ENCODE results near the gene IGSF3. TPM values are rescaled to one million over a fixed set of nuclear protein-coding genes. Genes with fewer than 3 reads are reported as not detected.

Gene IGSF3
- total RNA-seq, 1 donor from 2014 or later: 15.8 TPM

GRCh38 chr1:116572771-116573430, 94.6 kb downstream of the IGSF3 start:
- no peak overlapping the region for H3K4me3 ChIP-seq

GRCh38 chr1:116572099-116572498, 95.4 kb downstream of the IGSF3 start:
- no peaks in the 10 kb centered on the region for H3K9me3 ChIP-seq
- H3K27me3 ChIP-seq (ENCODE audit: low read depth): no peaks in the 10 kb centered on the region
- no peak overlapping the region for H3K4me3 ChIP-seq
- no peak overlapping the region for H3K27ac ChIP-seq
- DNase-seq: no peak
- H3K36me3 ChIP-seq: peaks cover 3% of the 10 kb centered on the region
- peaks cover 48% of the 10 kb centered on the region for H3K4me1 ChIP-seq
- no peak for ATAC-seq
- no peak for TF ChIP-seq CTCF (IDR thresholded peaks at IDR 0.05)
- intact Hi-C loops (cut with DNase I): no loop called here

More at GRCh38 chr1:116572771-116573430, 94.6 kb downstream of the IGSF3 start:
- Histone ChIP-seq H3K27ac (no peak overlapping the region), H3K4me1 (peaks cover 41% of the 10 kb centered on the region), H3K9me3 (no peaks in the 10 kb centered on the region), H3K27me3 (ENCODE audit: low read depth) (no peaks in the 10 kb centered on the region), H3K36me3 (peaks cover 4% of the 10 kb centered on the region)
- intact Hi-C loops (cut with DNase I): no loop called here
- TF ChIP-seq CTCF (IDR thresholded peaks at IDR 0.05): no peak
- DNase-seq (no peak), ATAC-seq (no peak)

GRCh38 chr1:116571215-116571919, 96.2 kb downstream of the IGSF3 start:
- H3K4me1 ChIP-seq: peaks cover 53% of the 10 kb centered on the region
- no peak for ATAC-seq
- no peaks in the 10 kb centered on the region for H3K9me3 ChIP-seq
- peak overlapping the region; percentile 99 for H3K27ac ChIP-seq
- H3K27me3 ChIP-seq (ENCODE audit: low read depth): no peaks in the 10 kb centered on the region
- no peaks in the 10 kb centered on the region for H3K36me3 ChIP-seq
- no peak for TF ChIP-seq CTCF (IDR thresholded peaks at IDR 0.05)
- DNase-seq: peak; percentile 53
- intact Hi-C loops (cut with DNase I): no loop called here
- peak overlapping the region; percentile 80 for H3K4me3 ChIP-seq

GRCh38 chr1:116570358-116571214, 96.9 kb downstream of the IGSF3 start, which contains the start of gene CD58:
TSS of gene CD58 (minus strand) at chr1:116571026. CDS start at chr1:116570972, 54 bp downstream.
- H3K9me3 ChIP-seq: no peaks in the 10 kb centered on the region
- ATAC-seq: peak; percentile 97
- H3K4me1 ChIP-seq: peaks cover 54% of the 10 kb centered on the region
- peak; percentile 96 for DNase-seq
- H3K4me3 ChIP-seq: peak within 1 kb of the TSS; percentile 80
- intact Hi-C loops (cut with DNase I): no loop called here
- TF ChIP-seq CTCF (IDR thresholded peaks at IDR 0.05): peak; percentile 75
- H3K27ac ChIP-seq: peak within 1 kb of the TSS; percentile 99
- no peaks in the 10 kb centered on the region for H3K27me3 ChIP-seq (ENCODE audit: low read depth)
- no peaks in the 10 kb centered on the region for H3K36me3 ChIP-seq

- ATAC-seq: peak; percentile 31 to 33
- H3K9me3 ChIP-seq: no peaks in the 10 kb centered on the region
- no peaks in the 10 kb centered on the region for H3K36me3 ChIP-seq
- no peak for TF ChIP-seq CTCF (IDR thresholded peaks at IDR 0.05)
- peaks cover 53% of the 10 kb centered on the region for H3K4me1 ChIP-seq
- H3K27me3 ChIP-seq (ENCODE audit: low read depth): no peaks in the 10 kb centered on the region
- peak overlapping the region; percentile 99 for H3K27ac ChIP-seq
- intact Hi-C loops (cut with DNase I): no loop called here
- peak overlapping the region; percentile 80 for H3K4me3 ChIP-seq
- peak; percentile 73 for DNase-seq
These were observed 97.7 kb downstream of the IGSF3 start for GRCh38 chr1:116569776-116570357.
